Tibial nerve (tissue), 4 donors: ENCODE results near the gene CYFIP2. TPM values are rescaled to one million over a fixed set of nuclear protein-coding genes. Genes with fewer than 3 reads are reported as not detected.

Source experiments
- DNase-seq, 2 donors: peaks; one replicate each; pipeline ENCODE4 v3.0.0-alpha.2; 2019; ENCODE audit warnings: low spot score in 2 of 2
- H3K27ac ChIP-seq, 4 donors: fragments of 200-600 bp; sonication (generic) in 3 of 4; one replicate each; pipeline ENCODE4 v1.5.1; 2017 to 2019; ENCODE audit warnings: mild to moderate bottlenecking in 1 of 4
- H3K27me3 ChIP-seq, 2 donors: fragments of 200-600 bp; sonication (generic) in 1 of 2; one replicate each; pipeline versions ENCODE4 v1.5.1 to v1.6.0; 2017 to 2019
- H3K36me3 ChIP-seq, 3 donors: fragments of 200-600 bp; sonication (generic); one replicate each; pipeline ENCODE4 v1.5.1; 2018 to 2019
- H3K4me1 ChIP-seq, 4 donors: fragments of 200-600 bp; sonication (generic) in 3 of 4; one replicate each; pipeline ENCODE4 v1.5.1; 2017 to 2019
- H3K4me3 ChIP-seq, 4 donors: fragments of 200-600 bp; sonication (generic) in 3 of 4; one replicate each; pipeline ENCODE4 v1.5.1; 2017 to 2019; ENCODE audit warnings: mild to moderate bottlenecking in 1 of 4, moderate library complexity in 1 of 4
- H3K9me3 ChIP-seq, 4 donors: fragments of 200-600 bp; sonication (generic) in 3 of 4; one replicate each; pipeline ENCODE4 v1.5.1; 2017 to 2019
- CTCF ChIP-seq, 5 experiments: fragments of 200-600 bp in 3 of 5; fragments of 450-650 bp in 2 of 5; sonication (generic) in 3 of 5; IDR thresholded peaks; one replicate each; pipeline ENCODE4 v1.5.1; 2016 to 2019; ENCODE audit warnings: antibody characterized with exemption in 5 of 5, mild to moderate bottlenecking in 3 of 5, moderate library complexity in 2 of 5
- EP300 ChIP-seq, 2 donors: sonication (generic); formaldehyde crosslinking; IDR thresholded peaks; one replicate each; pipeline ENCODE4 v1.6.1; 2017; ENCODE audit warnings: antibody characterized with exemption in 2 of 2, mild to moderate bottlenecking in 1 of 2
- POLR2A ChIP-seq, 2 donors: fragments of 450-650 bp; IDR thresholded peaks; one replicate each; pipeline ENCODE4 v1.6.1; 2017; ENCODE audit warnings: antibody characterized with exemption in 2 of 2, mild to moderate bottlenecking in 2 of 2, moderate library complexity in 2 of 2
- WGBS, 2 donors: methylation state at CpG; one replicate each; pipeline ENCODE4 v1.1.5; 2018; 5-methylcytosine and 5-hydroxymethylcytosine counted together
- total RNA-seq, 4 donors: library from RNA; depleted of rRNA; stranded (reverse); fragments of >200 nt; gene quantifications; one replicate each; pipeline ENCODE4 v1.1.0, GENCODE V29; 2016

The CYFIP2 gene
- total RNA-seq, 4 donors from 2014 or later, result 14.4 to 27.3 (median 18.0) TPM

DNA sequence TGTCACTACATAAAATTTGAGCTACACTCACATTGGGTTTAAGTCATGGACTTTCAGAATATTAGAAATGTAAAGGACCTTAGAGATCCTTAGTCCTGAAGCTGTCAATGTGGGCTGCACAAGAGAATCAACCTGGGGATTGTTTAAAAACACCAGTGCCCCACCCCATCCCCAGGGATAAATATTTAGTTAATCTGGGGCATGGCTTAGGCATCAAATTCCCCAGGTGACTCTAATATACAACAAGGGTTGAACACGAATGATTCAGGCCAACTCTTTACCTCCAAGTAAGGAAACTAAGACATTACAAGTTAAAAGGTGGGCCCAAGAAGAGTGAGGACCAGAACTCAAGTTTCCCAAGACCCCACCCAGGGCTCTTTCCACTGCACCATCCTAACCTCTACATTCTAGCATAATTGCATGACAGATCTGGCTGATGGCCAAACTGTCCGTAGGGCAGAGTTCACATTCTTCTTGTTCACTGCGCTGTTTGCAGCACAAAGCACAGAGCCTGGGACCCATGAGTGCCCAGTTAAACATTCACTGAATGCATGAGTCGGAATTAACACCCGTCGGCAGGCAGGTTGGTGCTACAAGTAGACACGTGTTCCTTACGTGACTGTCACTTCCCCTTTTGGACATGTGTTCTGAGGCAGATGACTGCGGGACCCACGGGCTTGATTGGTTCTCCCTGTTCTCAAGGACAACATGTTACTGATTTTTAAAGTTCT lies 25.2 kb downstream of the CYFIP2 start:
- no peak for DNase-seq
- Histone ChIP-seq H3K4me3 (no peak overlapping the region), H3K9me3 (no peaks in the 10 kb centered on the region), H3K36me3 (peaks cover 0 to 16% (median 6%) of the 10 kb centered on the region in 3 donors), H3K4me1 (peaks cover 0 to 4% (median 0%) of the 10 kb centered on the region in 4 donors), H3K27me3 (no peaks in the 10 kb centered on the region), H3K27ac (no peak overlapping the region)
- TF ChIP-seq CTCF (IDR thresholded peaks at IDR 0.05), result no peak
- TF ChIP-seq POLR2A (IDR thresholded peaks at IDR 0.05), result no peak
- TF ChIP-seq EP300 (IDR thresholded peaks at IDR 0.05), result no peak
- WGBS, 2 donors, result 46 to 47% methylated on average over 10 of the region's 10 CpGs

DNA sequence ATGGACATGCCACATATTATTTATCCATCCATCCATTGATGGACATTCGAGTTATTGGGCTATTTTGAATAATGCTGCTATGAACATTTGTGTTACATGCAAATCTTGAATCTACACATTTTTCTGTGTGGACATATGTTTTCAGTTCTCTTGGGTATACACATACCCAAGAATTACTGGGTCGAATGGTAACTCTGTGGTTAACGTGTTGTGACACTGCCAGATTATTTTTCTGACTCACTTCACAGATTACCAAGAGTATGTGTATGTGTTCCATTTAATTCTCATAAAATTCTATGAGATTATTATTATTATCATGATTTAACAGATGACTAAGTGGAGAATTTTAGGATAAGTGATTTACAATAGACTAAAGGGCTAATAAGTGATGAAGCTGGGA lies 26.7 kb downstream of the CYFIP2 start:
- DNase-seq, result no peak
- Histone ChIP-seq H3K4me1 (peaks cover 0 to 4% (median 0%) of the 10 kb centered on the region in 4 donors), H3K27me3 (no peaks in the 10 kb centered on the region), H3K9me3 (no peaks in the 10 kb centered on the region), H3K36me3 (peaks cover 0 to 7% (median 6%) of the 10 kb centered on the region in 3 donors), H3K4me3 (no peak overlapping the region), H3K27ac (no peak overlapping the region)
- WGBS, 2 donors, result 91 to 92% methylated on average over 3 of the region's 3 CpGs
- no peak for TF ChIP-seq EP300 (IDR thresholded peaks at IDR 0.05)
- TF ChIP-seq CTCF (IDR thresholded peaks at IDR 0.05), result no peak
- TF ChIP-seq POLR2A (IDR thresholded peaks at IDR 0.05), result no peak

GRCh38 chr5:157294407-157295091 lies 28.6 kb downstream of the CYFIP2 start:
- WGBS, 2 donors, result 83 to 85% methylated on average over 7 of the region's 7 CpGs
- Histone ChIP-seq H3K9me3 (no peaks in the 10 kb centered on the region), H3K27ac (no peak overlapping the region), H3K4me3 (no peak overlapping the region), H3K36me3 (peaks cover 0 to 6% (median 4%) of the 10 kb centered on the region in 3 donors), H3K4me1 (peaks cover 0 to 4% (median 0%) of the 10 kb centered on the region in 4 donors), H3K27me3 (no peaks in the 10 kb centered on the region)
- no peak for TF ChIP-seq CTCF (IDR thresholded peaks at IDR 0.05)
- no peak for TF ChIP-seq POLR2A (IDR thresholded peaks at IDR 0.05)
- no peak for TF ChIP-seq EP300 (IDR thresholded peaks at IDR 0.05)
- no peak for DNase-seq

DNA sequence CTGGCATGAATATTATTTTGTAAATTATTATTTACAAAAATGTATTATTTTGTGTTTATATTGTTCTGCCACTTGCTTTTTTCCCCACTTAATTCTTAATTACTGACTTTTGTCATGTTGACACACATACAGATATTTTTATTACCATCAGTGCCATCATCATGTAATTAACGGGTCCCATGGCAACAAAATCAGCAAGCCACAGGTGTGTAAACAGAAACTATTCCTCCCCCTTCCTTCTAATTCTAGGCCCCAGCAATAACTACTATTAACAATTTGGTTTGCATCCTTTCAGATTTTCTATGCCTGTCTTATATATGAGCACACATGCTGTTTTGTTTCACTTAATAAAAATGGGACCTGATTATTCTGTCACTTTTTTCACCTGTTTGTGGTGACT lies 29.3 kb downstream of the CYFIP2 start:
- Histone ChIP-seq H3K27ac (no peak overlapping the region), H3K4me3 (no peak overlapping the region), H3K9me3 (no peaks in the 10 kb centered on the region), H3K4me1 (peaks cover 0 to 4% (median 0%) of the 10 kb centered on the region in 4 donors), H3K27me3 (no peaks in the 10 kb centered on the region), H3K36me3 (peaks cover 0 to 6% (median 4%) of the 10 kb centered on the region in 3 donors)
- 59 to 68% methylated on average over 1 of the region's 1 CpG for WGBS, 2 donors
- no peak for DNase-seq
- TF ChIP-seq EP300 (IDR thresholded peaks at IDR 0.05), result no peak
- no peak for TF ChIP-seq POLR2A (IDR thresholded peaks at IDR 0.05)
- no peak for TF ChIP-seq CTCF (IDR thresholded peaks at IDR 0.05)

DNA sequence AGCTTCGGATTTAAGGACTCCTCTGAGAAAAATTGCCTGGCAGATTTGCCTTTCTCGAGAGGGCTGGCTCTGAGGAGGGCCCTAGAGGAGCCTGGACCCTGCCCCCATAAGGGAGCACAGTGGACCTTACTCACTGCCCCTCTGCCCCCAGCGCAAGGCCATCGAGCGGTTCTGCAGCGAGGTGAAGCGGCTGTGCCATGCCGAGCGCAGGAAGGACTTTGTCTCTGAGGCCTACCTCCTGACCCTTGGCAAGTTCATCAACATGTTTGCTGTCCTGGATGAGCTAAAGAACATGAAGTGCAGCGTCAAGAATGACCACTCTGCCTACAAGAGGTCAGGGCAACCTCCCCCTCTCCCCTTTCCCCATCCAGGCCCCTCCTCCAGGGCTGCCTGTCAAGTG lies 34.6 kb downstream of the CYFIP2 start:
- H3K4me3 ChIP-seq, result no peak overlapping the region
- 88 to 90% methylated on average over 10 of the region's 10 CpGs for WGBS, 2 donors
- no peak overlapping the region for H3K27ac ChIP-seq
- H3K9me3 ChIP-seq, result no peaks in the 10 kb centered on the region
- TF ChIP-seq POLR2A (IDR thresholded peaks at IDR 0.05) (no peak), EP300 (IDR thresholded peaks at IDR 0.05) (no peak), CTCF (IDR thresholded peaks at IDR 0.05) (no peak)
- peaks cover 0 to 41% (median 6%) of the 10 kb centered on the region in 3 donors for H3K36me3 ChIP-seq
- H3K4me1 ChIP-seq, result no peaks in the 10 kb centered on the region
- DNase-seq, result no peak
- H3K27me3 ChIP-seq, result no peaks in the 10 kb centered on the region
